Neural progenitor cell (in vitro differentiated cells): ENCODE measurements around the gene POU2F2. TPM values are rescaled to one million over a fixed set of nuclear protein-coding genes. Genes with fewer than 3 reads are reported as not detected.

Experiments
- DNase-seq: peaks from one replicate; pipeline ENCODE4 v3.0.0-alpha.2; 2016; ENCODE audit warnings: low spot score
- H2AFZ ChIP-seq: fragments of 200-600 bp; sonication (generic); replicated peaks from 2 replicates; pipeline ENCODE4 v1.6.1; 2016; ENCODE audit warnings: antibody characterized with exemption
- H3F3A ChIP-seq: fragments of 200-600 bp; sonication (generic); 2 replicates; pipeline ENCODE4 v1.6.1; 2016; ENCODE audit warnings: antibody characterized with exemption, low read depth
- H3K27ac ChIP-seq: fragments of 200-600 bp; sonication (generic); 2 replicates; pipeline ENCODE4 v1.5.1; 2016; ENCODE audit warnings: mild to moderate bottlenecking
- H3K27me3 ChIP-seq: fragments of 200-600 bp; sonication (generic); 2 replicates; pipeline ENCODE4 v1.6.1; 2016; ENCODE audit warnings: mild to moderate bottlenecking, moderate library complexity
- H3K36me3 ChIP-seq: fragments of 200-600 bp; sonication (generic); 2 replicates; pipeline ENCODE4 v1.5.1; 2016
- H3K4me1 ChIP-seq: fragments of 200-600 bp; sonication (generic); 2 replicates; pipeline ENCODE4 v1.6.1; 2016; ENCODE audit warnings: mixed run types
- H3K4me2 ChIP-seq: fragments of 200-600 bp; sonication (generic); 2 replicates; pipeline ENCODE4 v1.6.1; 2016
- H3K4me3 ChIP-seq: fragments of 200-600 bp; sonication (generic); 2 replicates; pipeline ENCODE4 v1.5.1; 2016
- H3K79me2 ChIP-seq: fragments of 200-600 bp; sonication (generic); 2 replicates; pipeline ENCODE4 v1.6.1; 2016; ENCODE audit warnings: low read depth
- H3K9ac ChIP-seq: fragments of 200-600 bp; sonication (generic); 2 replicates; pipeline ENCODE4 v1.6.1; 2016
- H3K9me3 ChIP-seq: fragments of 200-600 bp; sonication (generic); 2 replicates; pipeline ENCODE4 v1.5.1; 2016; ENCODE audit warnings: low read depth
- H4K20me1 ChIP-seq: fragments of 200-600 bp; sonication (generic); 2 replicates; pipeline ENCODE4 v1.6.1; 2016; ENCODE audit warnings: low read depth
- H3K27ac Mint-ChIP-seq: 3 replicates; pipeline ENCODE4 v1.8.0; 2021; ENCODE audit warnings: mixed read lengths
- H3K27me3 Mint-ChIP-seq: 2 replicates; pipeline ENCODE4 v1.8.0; 2022; ENCODE audit warnings: low read depth, mild to moderate bottlenecking, inconsistent platforms, moderate library complexity, mixed read lengths; ENCODE audit not compliant: insufficient read depth
- H3K36me3 Mint-ChIP-seq: 3 replicates; pipeline ENCODE4 v1.8.0; 2021; ENCODE audit warnings: mixed read lengths
- H3K4me1 Mint-ChIP-seq: 3 replicates; pipeline ENCODE4 v1.8.0; 2021; ENCODE audit warnings: mixed read lengths
- H3K4me3 Mint-ChIP-seq: 3 replicates; pipeline ENCODE4 v1.8.0; 2021; ENCODE audit warnings: mild to moderate bottlenecking, moderate library complexity, mixed read lengths
- H3K9me3 Mint-ChIP-seq: 3 replicates; pipeline ENCODE4 v1.8.0; 2020; ENCODE audit warnings: mixed read lengths
- CTCF ChIP-seq: fragments of 200-600 bp; sonication (generic); IDR thresholded peaks from 2 replicates; pipeline ENCODE4 v1.5.1; 2017; ENCODE audit warnings: antibody characterized with exemption, mild to moderate bottlenecking
- EZH2 ChIP-seq: fragments of 200-600 bp; sonication (generic); IDR thresholded peaks from 2 replicates; pipeline ENCODE4 v1.6.1; 2017; ENCODE audit warnings: antibody characterized with exemption, mild to moderate bottlenecking, moderate library complexity
- EZH2phosphoT487 ChIP-seq: fragments of 200-600 bp; sonication (generic); IDR thresholded peaks from 2 replicates; pipeline ENCODE4 v1.6.1; 2017; ENCODE audit warnings: antibody characterized with exemption
- total RNA-seq: library from RNA; depleted of rRNA; stranded (reverse); fragments of >200 nt; gene quantifications from 2 replicates; pipeline ENCODE4 v1.2.3, GENCODE V29; 2015; ENCODE audit warnings: low replicate concordance

The POU2F2 gene
- total RNA-seq, 1 donor from 2014 or later = 0.69 TPM

DNA sequence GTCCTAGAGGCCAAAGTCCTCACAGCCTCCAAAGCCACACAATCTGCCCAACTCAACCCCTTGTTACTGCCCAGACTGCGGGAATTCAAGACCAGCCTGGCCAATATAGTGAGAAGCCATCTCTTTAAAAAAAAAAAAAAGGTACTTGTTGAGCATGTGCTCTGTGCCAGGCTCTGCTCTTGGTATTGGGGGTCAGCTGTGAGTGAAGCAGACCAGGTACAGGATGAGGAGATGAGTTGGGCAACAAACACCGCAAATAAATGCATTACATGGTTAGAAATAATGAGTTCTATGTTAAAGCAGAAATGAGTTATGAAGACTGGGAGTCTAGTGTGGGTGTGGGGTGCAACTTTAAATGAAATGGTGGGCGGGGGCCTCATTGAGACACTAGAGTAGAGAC is 72.1 kb downstream of the POU2F2 start:
- no peak overlapping the region for H3K9ac ChIP-seq
- H3K36me3 ChIP-seq = no peaks in the 10 kb centered on the region
- H3F3A ChIP-seq = no peaks in the 10 kb centered on the region
- H2AFZ ChIP-seq = no peak overlapping the region
- Mint-ChIP-seq H3K27ac (no peak overlapping the region), H3K36me3 (peaks cover 15% of the 10 kb centered on the region), H3K27me3 (peaks cover 8% of the 10 kb centered on the region), H3K4me3 (no peak overlapping the region), H3K4me1 (no peaks in the 10 kb centered on the region), H3K9me3 (no peaks in the 10 kb centered on the region)
- TF ChIP-seq EZH2 = no peak
- TF ChIP-seq EZH2phosphoT487 = no peak
- no peak for TF ChIP-seq CTCF
- no peaks in the 10 kb centered on the region for H3K4me1 ChIP-seq
- no peaks in the 10 kb centered on the region for H3K9me3 ChIP-seq
- no peak overlapping the region for H3K4me3 ChIP-seq
- no peaks in the 10 kb centered on the region for H4K20me1 ChIP-seq
- DNase-seq = no peak
- no peaks in the 10 kb centered on the region for H3K79me2 ChIP-seq
- H3K27me3 ChIP-seq = no peaks in the 10 kb centered on the region
- H3K4me2 ChIP-seq = no peak overlapping the region
- no peak overlapping the region for H3K27ac ChIP-seq

DNA sequence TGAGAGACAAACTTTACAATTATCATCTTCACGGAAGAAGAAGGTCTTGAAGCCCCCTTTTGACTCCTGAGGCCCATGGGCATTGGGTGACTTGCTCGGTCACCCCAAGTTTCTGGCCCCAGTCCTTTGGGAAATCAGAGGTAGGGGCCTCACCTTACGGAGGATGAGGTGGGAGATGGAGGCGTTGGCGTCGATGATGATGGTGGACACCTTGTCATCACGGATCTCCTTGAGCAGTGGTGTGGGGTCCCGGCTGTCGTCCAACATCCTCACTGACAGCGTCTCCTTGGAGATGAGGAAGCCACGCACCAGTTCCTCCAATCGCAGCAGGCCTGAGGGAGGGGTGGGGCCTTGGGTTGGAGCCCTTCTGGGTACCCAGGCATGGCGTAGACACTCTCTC is 73.0 kb downstream of the POU2F2 start:
- no peak overlapping the region for H3K9ac ChIP-seq
- H3K27ac ChIP-seq = no peak overlapping the region
- no peaks in the 10 kb centered on the region for H3K9me3 Mint-ChIP-seq
- H3K27ac Mint-ChIP-seq = no peak overlapping the region
- no peaks in the 10 kb centered on the region for H3K79me2 ChIP-seq
- no peak for DNase-seq
- no peaks in the 10 kb centered on the region for H3K4me1 ChIP-seq
- no peak overlapping the region for H3K4me3 ChIP-seq
- no peaks in the 10 kb centered on the region for H3F3A ChIP-seq
- H4K20me1 ChIP-seq = no peaks in the 10 kb centered on the region
- no peaks in the 10 kb centered on the region for H3K36me3 ChIP-seq
- no peak overlapping the region for H2AFZ ChIP-seq
- H3K9me3 ChIP-seq = no peaks in the 10 kb centered on the region
- no peak for TF ChIP-seq EZH2
- no peak for TF ChIP-seq EZH2phosphoT487
- TF ChIP-seq CTCF = no peak
- H3K4me2 ChIP-seq = no peak overlapping the region
- no peaks in the 10 kb centered on the region for H3K4me1 Mint-ChIP-seq
- peaks cover 8% of the 10 kb centered on the region for H3K27me3 Mint-ChIP-seq
- H3K27me3 ChIP-seq = no peaks in the 10 kb centered on the region
- H3K4me3 Mint-ChIP-seq = no peak overlapping the region
- H3K36me3 Mint-ChIP-seq = peaks cover 18% of the 10 kb centered on the region

- no peaks in the 10 kb centered on the region for H3F3A ChIP-seq
- H3K36me3 ChIP-seq = no peaks in the 10 kb centered on the region
- H3K36me3 Mint-ChIP-seq = peaks cover 18% of the 10 kb centered on the region
- no peaks in the 10 kb centered on the region for H3K4me1 ChIP-seq
- no peaks in the 10 kb centered on the region for H4K20me1 ChIP-seq
- H2AFZ ChIP-seq = no peak overlapping the region
- H3K9ac ChIP-seq = no peak overlapping the region
- DNase-seq = no peak
- no peaks in the 10 kb centered on the region for H3K79me2 ChIP-seq
- H3K27ac Mint-ChIP-seq = no peak overlapping the region
- H3K9me3 Mint-ChIP-seq = no peaks in the 10 kb centered on the region
- H3K4me2 ChIP-seq = no peak overlapping the region
- H3K27ac ChIP-seq = no peak overlapping the region
- TF ChIP-seq EZH2 (no peak), CTCF (no peak), EZH2phosphoT487 (no peak)
- H3K27me3 Mint-ChIP-seq = peaks cover 5% of the 10 kb centered on the region
- H3K4me3 Mint-ChIP-seq = no peak overlapping the region
- H3K9me3 ChIP-seq = no peaks in the 10 kb centered on the region
- H3K4me1 Mint-ChIP-seq = no peaks in the 10 kb centered on the region
- H3K4me3 ChIP-seq = no peak overlapping the region
- no peaks in the 10 kb centered on the region for H3K27me3 ChIP-seq
These were observed 74.4 kb downstream of the POU2F2 start for GRCh38 chr19:42057846-42058245.
